BJ (cell line): ENCODE data around the gene SLC38A8. TPM values are rescaled to one million over a fixed set of nuclear protein-coding genes. Genes with fewer than 3 reads are reported as not detected.

Experiments
- CTCF ChIA-PET: fragments of 350-600 bp; formaldehyde crosslinking; extraction: SDS; loops from one replicate; lab custom pipeline; 2021; ENCODE audit warnings: antibody characterized with exemption, inconsistent platforms; lab: Yijun Ruan, JAX
- POLR2A ChIA-PET: fragments of 300-600 bp; sonication (Branson Sonifier 250); formaldehyde crosslinking; extraction: SDS; loops from one replicate; lab custom pipeline; 2021; ENCODE audit warnings: antibody characterized with exemption; lab: Charles Lee
- DNase-seq: peaks from one replicate; pipeline ENCODE4 v3.0.0-alpha.2; 2011; ENCODE audit warnings: low read depth
- H3K27me3 ChIP-seq: 2 replicates; pipeline ENCODE4 v1.6.0; 2011; ENCODE audit warnings: low read length; ENCODE audit not compliant: control insufficient read depth, insufficient read depth
- H3K36me3 ChIP-seq: 2 replicates; pipeline ENCODE4 v1.5.1; 2011; ENCODE audit warnings: low read length; ENCODE audit not compliant: control insufficient read depth, insufficient read depth
- H3K4me3 ChIP-seq: 2 replicates; pipeline ENCODE4 v1.5.1; 2011; ENCODE audit warnings: low read depth, mild to moderate bottlenecking, control low read depth, low read length
- CTCF ChIP-seq: IDR thresholded peaks from 2 replicates; pipeline ENCODE4 v1.5.1; 2011; ENCODE audit warnings: low read depth, mild to moderate bottlenecking, control low read depth, inconsistent platforms, low read length, moderate library complexity; ENCODE audit not compliant: insufficient read depth
- polyA plus RNA-seq: library from polyadenylated mRNA; depleted of rRNA; stranded (reverse); fragments of >200 nt; gene quantifications from 2 replicates; pipeline ENCODE4 v1.2.3, GENCODE V29; 2011

The SLC38A8 gene
- polyA plus RNA-seq, 1 experiment = not detected

- no peak for TF ChIP-seq CTCF
- H3K27me3 ChIP-seq = peaks cover 23% of the 10 kb centered on the region
- ChIA-PET POLR2A (no interaction called here), CTCF (interaction anchor here (0.7 kb wide), 1 partner anchor 8 kb away, joined by 4 read pairs; no protein-coding TSS in a partner anchor)
- no peaks in the 10 kb centered on the region for H3K36me3 ChIP-seq
- no peak for DNase-seq
- no peak overlapping the region for H3K4me3 ChIP-seq
Observed at GRCh38 chr16:84036131-84036530, 6.5 kb downstream of the SLC38A8 start.

- TF ChIP-seq CTCF = no peak
Observed at GRCh38 chr16:84034516-84034915, 8.1 kb downstream of the SLC38A8 start.

DNA sequence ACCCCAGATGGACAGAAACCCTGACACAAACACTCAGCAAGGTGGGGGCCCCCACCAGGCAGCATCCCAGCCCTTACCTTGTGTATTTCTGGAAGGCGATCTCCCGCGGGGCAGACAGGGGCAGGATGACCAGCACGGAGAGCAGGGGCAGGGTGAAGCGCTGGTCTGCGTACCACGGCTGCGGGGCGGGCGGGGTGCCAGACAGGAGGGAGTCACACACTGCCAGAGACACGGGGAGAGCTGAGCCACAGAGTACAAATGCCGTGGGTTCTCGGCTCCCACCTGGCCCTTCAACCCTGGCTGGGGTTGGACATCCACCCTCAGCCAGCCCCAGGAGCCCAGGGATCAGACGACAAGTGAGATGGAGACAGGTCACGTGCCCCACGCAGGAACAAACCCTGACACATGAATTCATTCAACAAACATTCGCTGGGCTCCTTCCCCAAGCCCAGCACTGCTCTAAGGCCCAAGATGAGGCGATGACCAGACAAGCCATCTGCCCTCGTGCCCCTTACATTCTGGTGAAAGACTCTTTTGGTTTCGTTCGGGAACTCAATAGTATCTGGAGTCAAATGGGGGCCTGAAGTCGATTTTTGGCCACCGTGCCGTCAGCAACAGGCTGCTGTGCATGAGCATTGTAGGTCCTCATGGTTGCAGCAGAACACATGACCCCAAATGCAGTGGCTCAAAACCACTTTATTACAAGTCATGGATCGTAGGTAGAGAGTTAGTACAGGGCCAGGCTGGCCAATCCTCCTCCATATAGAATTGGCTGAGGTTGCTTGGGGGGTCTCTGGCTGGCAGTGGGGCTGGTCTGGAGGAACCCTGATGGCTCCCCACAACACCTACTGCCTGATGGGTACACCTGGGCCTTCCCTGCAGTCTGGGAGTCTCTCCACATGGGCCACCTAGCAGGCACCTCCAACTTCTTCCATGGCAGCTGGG, 9.1 kb downstream of the SLC38A8 start:
- H3K4me3 ChIP-seq = no peak overlapping the region
- ChIA-PET CTCF (interaction anchor here (0.7 to 1.2 kb wide), 2 partner anchors 12 to 13 kb away, joined by 3 read pairs; no protein-coding TSS in a partner anchor), POLR2A (no interaction called here)
- DNase-seq = no peak
- no peak for TF ChIP-seq CTCF
- H3K27me3 ChIP-seq = peaks cover 14% of the 10 kb centered on the region
- no peaks in the 10 kb centered on the region for H3K36me3 ChIP-seq

More at GRCh38 chr16:84034516-84034915, 8.1 kb downstream of the SLC38A8 start:
- Histone ChIP-seq H3K27me3 (peaks cover 18% of the 10 kb centered on the region), H3K36me3 (no peaks in the 10 kb centered on the region), H3K4me3 (no peak overlapping the region)
- ChIA-PET POLR2A (no interaction called here), CTCF (interaction anchor here (0.7 kb wide), 1 partner anchor 11 kb away, joined by 3 read pairs; no protein-coding TSS in a partner anchor)
- no peak for DNase-seq

- ChIA-PET CTCF (interaction anchor here (1.2 kb wide), 1 partner anchor 12 kb away, joined by 3 read pairs; no protein-coding TSS in a partner anchor), POLR2A (no interaction called here)
- Histone ChIP-seq H3K36me3 (no peaks in the 10 kb centered on the region), H3K4me3 (no peak overlapping the region), H3K27me3 (peaks cover 13% of the 10 kb centered on the region)
- TF ChIP-seq CTCF = no peak
- no peak for DNase-seq
Observed at GRCh38 chr16:84032458-84033178, 10.0 kb downstream of the SLC38A8 start.

GRCh38 chr16:84031556-84031955, 11.0 kb downstream of the SLC38A8 start:
- CTCF ChIA-PET = no interaction called here
- no peak for DNase-seq

More at GRCh38 chr16:84031556-84031955, 11.0 kb downstream of the SLC38A8 start:
- Histone ChIP-seq H3K4me3 (no peak overlapping the region), H3K27me3 (peaks cover 9% of the 10 kb centered on the region), H3K36me3 (no peaks in the 10 kb centered on the region)
- POLR2A ChIA-PET = no interaction called here
- TF ChIP-seq CTCF = no peak
